Body of pancreas (tissue), 4 donors: ENCODE data around the gene MYOG. TPM values are rescaled to one million over a fixed set of nuclear protein-coding genes. Genes with fewer than 3 reads are reported as not detected.

Experiments
- ATAC-seq: fragments of 150-250 bp; one replicate; pipeline ENCODE4 v1.9.1; 2016
- DNase-seq, 4 donors: peaks; one replicate each; pipeline ENCODE4 v3.0.0-alpha.2; 2019
- H3K27ac ChIP-seq, 4 donors: fragments of 200-600 bp; sonication (generic); 1 replicate in 3 of 4; 2 replicates in 1 of 4; pipeline versions ENCODE4 v1.5.1 to v1.6.1; 2016 to 2019; ENCODE audit warnings: mild to moderate bottlenecking in 1 of 4, mixed read lengths in 1 of 4, moderate library complexity in 1 of 4
- H3K27me3 ChIP-seq, 2 donors: fragments of 200-600 bp; sonication (generic); one replicate each; pipeline ENCODE4 v1.6.0; 2016; ENCODE audit warnings: mild to moderate bottlenecking in 1 of 2
- H3K36me3 ChIP-seq, 2 donors: fragments of 200-600 bp; sonication (generic); replicated peaks in 1 of 2; 2 replicates each; pipeline ENCODE4 v1.5.1; 2016; ENCODE audit warnings: low read depth in 2 of 2; ENCODE audit not compliant: insufficient read depth in 1 of 2
- H3K4me1 ChIP-seq: fragments of 200-600 bp; sonication (generic); one replicate; pipeline ENCODE4 v1.6.0; 2016
- H3K4me3 ChIP-seq, 2 donors: fragments of 200-600 bp; sonication (generic); 1 replicate in 1 of 2; 2 replicates in 1 of 2; pipeline ENCODE4 v1.5.1; 2016 to 2019
- H3K9me3 ChIP-seq, 3 donors: fragments of 200-600 bp; sonication (generic); 1 replicate in 2 of 3; 2 replicates in 1 of 3; pipeline ENCODE4 v1.5.1; 2016
- POLR2A ChIP-seq, 3 donors: fragments of 450-650 bp; IDR thresholded peaks; one replicate each; pipeline ENCODE4 v1.6.1; 2016; ENCODE audit warnings: antibody characterized with exemption in 3 of 3, mild to moderate bottlenecking in 2 of 3
- WGBS, 2 donors: methylation state at CpG; one replicate each; pipeline ENCODE4 v1.1.5; 2017; 5-methylcytosine and 5-hydroxymethylcytosine counted together
- intact Hi-C: fragments of 100-400 bp; cut with DNase I; formaldehyde crosslinking; loops from one replicate; pipeline ENCODE4 v1.15.1; 2023
- total RNA-seq, 2 donors: library from RNA; depleted of rRNA; stranded (reverse); fragments of >200 nt; gene quantifications; one replicate each; pipeline ENCODE4 v1.1.0, GENCODE V29; 2016
- TF ChIP-seq, protein P1 (sequence below), 7 experiments: fragments of 450-650 bp in 4 of 7; fragments of 200-600 bp in 3 of 7; sonication (generic) in 3 of 7; IDR thresholded peaks; one replicate each; pipeline ENCODE4 v1.5.1; 2016 to 2019; ENCODE audit warnings: antibody characterized with exemption in 7 of 7

The MYOG gene
- total RNA-seq, 2 donors from 2014 or later = not detected

DNA sequence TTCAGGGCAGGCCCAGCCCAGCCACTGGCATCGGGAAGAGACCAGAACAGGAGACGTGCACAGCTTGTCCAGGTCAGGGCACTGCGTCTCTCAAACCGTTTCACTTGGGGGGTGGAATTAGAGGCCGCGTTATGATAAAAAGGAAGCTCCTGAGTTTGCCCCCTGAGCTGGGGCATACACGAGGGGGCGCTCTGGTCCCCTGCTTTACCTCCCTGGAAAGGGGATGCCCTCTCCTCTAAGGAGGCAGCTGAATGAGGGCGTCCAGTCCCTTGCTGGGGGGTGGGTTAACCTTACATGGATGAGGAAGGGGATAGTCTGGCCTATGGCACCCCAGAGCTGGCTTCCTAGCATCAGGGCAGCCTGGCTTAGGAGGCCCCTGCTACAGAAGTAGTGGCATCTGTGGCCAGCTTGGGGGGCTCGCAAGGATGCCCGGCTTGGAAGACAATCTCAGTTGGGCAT is 2.3 kb downstream of the MYOG start:
- WGBS, 2 donors = 68 to 76% methylated on average over 10 to 11 of the region's 11 CpGs
- Histone ChIP-seq H3K36me3 (no peaks in the 10 kb centered on the region), H3K4me3 (no peak overlapping the region), H3K27me3 (no peaks in the 10 kb centered on the region), H3K27ac (no peak overlapping the region), H3K9me3 (no peaks in the 10 kb centered on the region), H3K4me1 (no peaks in the 10 kb centered on the region)
- DNase-seq = no peak
- intact Hi-C loops = no loop called here
- ATAC-seq = no peak
- no peak for TF ChIP-seq POLR2A (IDR thresholded peaks at IDR 0.05)
- TF ChIP-seq, protein P1, sequence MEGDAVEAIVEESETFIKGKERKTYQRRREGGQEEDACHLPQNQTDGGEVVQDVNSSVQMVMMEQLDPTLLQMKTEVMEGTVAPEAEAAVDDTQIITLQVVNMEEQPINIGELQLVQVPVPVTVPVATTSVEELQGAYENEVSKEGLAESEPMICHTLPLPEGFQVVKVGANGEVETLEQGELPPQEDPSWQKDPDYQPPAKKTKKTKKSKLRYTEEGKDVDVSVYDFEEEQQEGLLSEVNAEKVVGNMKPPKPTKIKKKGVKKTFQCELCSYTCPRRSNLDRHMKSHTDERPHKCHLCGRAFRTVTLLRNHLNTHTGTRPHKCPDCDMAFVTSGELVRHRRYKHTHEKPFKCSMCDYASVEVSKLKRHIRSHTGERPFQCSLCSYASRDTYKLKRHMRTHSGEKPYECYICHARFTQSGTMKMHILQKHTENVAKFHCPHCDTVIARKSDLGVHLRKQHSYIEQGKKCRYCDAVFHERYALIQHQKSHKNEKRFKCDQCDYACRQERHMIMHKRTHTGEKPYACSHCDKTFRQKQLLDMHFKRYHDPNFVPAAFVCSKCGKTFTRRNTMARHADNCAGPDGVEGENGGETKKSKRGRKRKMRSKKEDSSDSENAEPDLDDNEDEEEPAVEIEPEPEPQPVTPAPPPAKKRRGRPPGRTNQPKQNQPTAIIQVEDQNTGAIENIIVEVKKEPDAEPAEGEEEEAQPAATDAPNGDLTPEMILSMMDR (IDR thresholded peaks at IDR 0.05) = no peak

DNA sequence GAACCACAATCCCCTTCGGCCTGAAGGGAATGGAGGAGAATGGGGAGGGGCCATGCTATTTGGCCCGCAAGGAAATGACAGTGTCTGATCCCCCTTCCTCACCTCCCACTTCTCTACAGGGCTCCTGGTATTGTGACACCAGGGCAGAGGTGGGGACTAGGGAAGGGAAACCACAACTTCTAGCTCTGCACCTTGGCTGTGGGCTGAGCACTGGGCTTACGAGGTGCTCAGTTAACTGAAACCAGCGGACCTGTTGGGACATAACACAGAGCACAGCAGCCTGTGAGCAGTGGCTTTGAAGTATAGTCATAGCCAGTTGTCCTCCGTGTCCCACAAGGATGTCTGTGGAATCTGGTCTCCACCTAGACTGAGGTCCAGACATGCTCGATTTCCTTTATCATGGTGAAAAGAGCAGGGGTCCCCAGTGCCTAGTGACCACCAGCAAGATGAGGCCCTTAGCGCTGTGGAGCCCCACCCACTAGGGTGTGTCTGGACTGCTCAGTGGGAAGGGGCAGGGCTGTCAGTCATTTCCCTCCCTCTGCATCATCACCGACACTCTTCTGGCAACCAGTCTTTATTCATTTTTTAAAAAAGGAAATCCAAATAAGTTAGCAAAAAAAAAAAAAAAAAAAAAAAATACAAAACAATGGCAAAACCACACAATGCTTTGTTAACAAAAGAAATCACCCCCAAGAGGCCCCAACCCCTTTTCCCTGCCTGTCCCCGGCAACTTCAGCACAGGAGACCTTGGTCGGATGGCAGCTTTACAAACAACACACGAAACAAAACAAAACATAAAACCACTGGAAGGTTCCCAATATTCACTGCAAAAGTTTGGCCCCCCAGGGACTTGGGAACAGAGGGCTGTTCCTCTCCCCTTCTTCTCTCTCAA is 3.0 kb downstream of the MYOG start:
- no peaks in the 10 kb centered on the region for H3K36me3 ChIP-seq
- peaks cover 0 to 5% of the 10 kb centered on the region in 2 donors for H3K27me3 ChIP-seq
- no peaks in the 10 kb centered on the region for H3K4me1 ChIP-seq
- intact Hi-C loops = no loop called here
- H3K4me3 ChIP-seq = no peak overlapping the region
- WGBS, 2 donors = 50 to 55% methylated on average over 9 to 11 of the region's 11 CpGs
- TF ChIP-seq POLR2A (IDR thresholded peaks at IDR 0.05) = no peak
- TF ChIP-seq, protein P1 (IDR thresholded peaks at IDR 0.05) = no peak
- no peaks in the 10 kb centered on the region for H3K9me3 ChIP-seq
- ATAC-seq (no peak), DNase-seq (no peak)
- H3K27ac ChIP-seq = no peak overlapping the region

DNA sequence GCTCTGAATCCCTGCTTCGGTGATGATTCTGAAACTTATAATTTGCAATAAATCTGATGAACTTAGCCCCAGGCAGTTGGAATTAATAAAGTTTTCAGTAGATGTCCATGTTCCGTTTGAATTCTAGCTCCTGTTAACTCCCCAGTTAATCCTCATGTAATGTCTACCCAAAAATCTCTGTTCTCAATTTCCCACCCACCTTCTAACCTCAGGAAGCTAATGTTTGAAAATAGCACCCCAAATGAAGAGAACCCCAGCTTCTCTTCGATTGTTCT is 3.6 kb downstream of the MYOG start:
- intact Hi-C loops = no loop called here
- H3K27ac ChIP-seq = no peak overlapping the region
- H3K4me1 ChIP-seq = no peaks in the 10 kb centered on the region
- no peaks in the 10 kb centered on the region for H3K9me3 ChIP-seq
- WGBS, 2 donors = 54 to 56% methylated on average over 3 of the region's 3 CpGs
- ATAC-seq = no peak
- peaks cover 0 to 5% of the 10 kb centered on the region in 2 donors for H3K27me3 ChIP-seq
- TF ChIP-seq, protein P1 (IDR thresholded peaks at IDR 0.05) = no peak
- no peak for DNase-seq
- H3K36me3 ChIP-seq = no peaks in the 10 kb centered on the region
- no peak overlapping the region for H3K4me3 ChIP-seq

DNA sequence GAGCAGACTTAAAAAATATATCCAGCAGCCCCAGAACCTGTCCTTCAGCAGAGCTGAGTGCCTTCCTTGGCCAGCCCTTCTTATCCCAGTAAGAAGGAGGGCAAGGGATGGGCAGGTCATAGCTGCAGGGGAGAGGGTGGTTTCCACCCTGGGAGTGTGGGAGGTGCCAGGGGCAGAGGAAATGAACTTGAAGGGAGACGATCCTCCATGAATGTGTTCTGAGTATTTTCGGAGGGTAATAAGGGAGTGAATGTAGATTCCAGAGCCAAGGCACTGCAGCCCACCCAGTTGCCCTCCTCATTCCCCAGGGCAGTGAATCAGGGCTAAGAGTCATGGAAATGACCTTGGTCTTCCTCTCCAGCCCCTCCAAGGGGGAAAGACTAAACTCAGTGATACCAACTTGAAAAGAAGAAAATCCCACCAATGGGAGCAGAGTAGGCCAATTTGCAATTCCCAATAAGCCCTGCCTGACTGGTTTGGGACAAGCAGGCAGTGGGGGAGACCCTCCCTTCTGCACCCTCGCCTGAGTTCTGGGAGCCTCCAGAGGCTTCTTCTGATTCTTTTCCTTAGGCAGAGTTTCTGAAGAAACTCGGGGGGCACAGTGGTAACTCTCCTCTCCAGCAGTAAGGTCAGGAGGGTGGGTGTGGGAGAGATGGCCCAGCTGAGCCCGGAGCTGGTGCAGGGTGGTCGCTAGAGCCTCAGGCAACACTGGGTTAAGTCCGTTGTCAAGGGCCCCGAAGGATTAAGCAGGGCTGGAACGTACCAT is 4.2 kb downstream of the MYOG start:
- Histone ChIP-seq H3K4me1 (no peaks in the 10 kb centered on the region), H3K27ac (no peak overlapping the region), H3K9me3 (no peaks in the 10 kb centered on the region), H3K27me3 (peaks cover 0 to 6% of the 10 kb centered on the region in 2 donors), H3K36me3 (no peaks in the 10 kb centered on the region), H3K4me3 (no peak overlapping the region)
- ATAC-seq (no peak), DNase-seq (no peak)
- intact Hi-C loops = no loop called here
- 51 to 63% methylated on average over 8 to 9 of the region's 9 CpGs for WGBS, 2 donors
- TF ChIP-seq, protein P1 (IDR thresholded peaks at IDR 0.05) = no peak
- no peak for TF ChIP-seq POLR2A (IDR thresholded peaks at IDR 0.05)
